ENCODE results near the gene GOLPH3. TPM values are rescaled to one million over a fixed set of nuclear protein-coding genes. Genes with fewer than 3 reads are reported as not detected.
"Not testable (repeated sequence)": the region's sequence is repeated elsewhere in the genome, so short reads cannot be mapped to it uniquely, and the experiment has no call there.

GOLPH3 gene
- total and polyA plus RNA-seq, 9 donors, result 54.2 to 88.9 (median 80.2) TPM

DNA sequence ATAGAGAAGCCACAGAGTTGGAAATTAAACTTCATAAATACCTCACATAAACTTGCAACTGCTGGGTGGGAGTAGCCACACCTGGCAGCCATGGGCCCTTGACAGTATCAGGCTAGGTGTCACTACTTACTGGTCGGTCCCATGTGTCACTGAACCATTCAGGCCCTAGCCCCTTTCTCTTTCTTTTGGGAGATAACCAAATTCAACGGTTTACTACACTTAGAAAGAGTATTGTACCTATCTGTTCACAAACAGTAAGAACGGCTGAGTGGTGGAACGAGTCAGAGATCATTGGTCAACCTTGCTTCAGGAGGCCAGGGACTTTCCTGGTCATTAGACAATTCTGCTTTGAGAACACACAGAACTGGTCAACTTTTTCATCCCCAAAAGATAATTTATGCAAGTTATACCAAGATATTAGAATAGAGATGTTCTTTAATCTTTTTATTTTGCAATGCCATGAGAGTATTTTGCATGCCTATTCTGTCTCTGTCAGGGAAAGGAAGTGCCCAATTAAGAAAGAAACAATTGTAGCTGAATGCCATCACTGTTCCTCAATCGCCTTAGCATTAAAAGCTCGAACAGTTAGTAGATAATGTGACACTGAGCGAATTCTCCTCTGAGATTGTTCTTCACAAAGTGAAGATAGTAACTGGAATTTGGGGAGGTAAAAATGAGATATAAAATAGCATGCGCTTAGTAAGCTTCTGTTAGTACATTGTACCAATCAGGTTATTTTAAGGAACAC, 50.9 kb downstream of the GOLPH3 start:
- Histone ChIP-seq H3K4me1 (ENCODE audit: insufficient read depth) (peaks cover 6% of the 10 kb centered on the region), H3K4me3 (no peak overlapping the region), H3K9me3 (no peaks in the 10 kb centered on the region), H3K27ac (no peak overlapping the region), H3K36me3 (no peaks in the 10 kb centered on the region), H3K27me3 (no peaks in the 10 kb centered on the region)
- 88 to 93% (median 92%) methylated on average over 8 of the region's 8 CpGs for WGBS, 3 donors
- intact Hi-C loops (cut with DNase I), result no loop called here
- DNase-seq, result no peak
- TF ChIP-seq EP300 (IDR thresholded peaks at IDR 0.05) (no peak), POLR2A (IDR thresholded peaks at IDR 0.05) (no peak)
- TF ChIP-seq, protein P1, sequence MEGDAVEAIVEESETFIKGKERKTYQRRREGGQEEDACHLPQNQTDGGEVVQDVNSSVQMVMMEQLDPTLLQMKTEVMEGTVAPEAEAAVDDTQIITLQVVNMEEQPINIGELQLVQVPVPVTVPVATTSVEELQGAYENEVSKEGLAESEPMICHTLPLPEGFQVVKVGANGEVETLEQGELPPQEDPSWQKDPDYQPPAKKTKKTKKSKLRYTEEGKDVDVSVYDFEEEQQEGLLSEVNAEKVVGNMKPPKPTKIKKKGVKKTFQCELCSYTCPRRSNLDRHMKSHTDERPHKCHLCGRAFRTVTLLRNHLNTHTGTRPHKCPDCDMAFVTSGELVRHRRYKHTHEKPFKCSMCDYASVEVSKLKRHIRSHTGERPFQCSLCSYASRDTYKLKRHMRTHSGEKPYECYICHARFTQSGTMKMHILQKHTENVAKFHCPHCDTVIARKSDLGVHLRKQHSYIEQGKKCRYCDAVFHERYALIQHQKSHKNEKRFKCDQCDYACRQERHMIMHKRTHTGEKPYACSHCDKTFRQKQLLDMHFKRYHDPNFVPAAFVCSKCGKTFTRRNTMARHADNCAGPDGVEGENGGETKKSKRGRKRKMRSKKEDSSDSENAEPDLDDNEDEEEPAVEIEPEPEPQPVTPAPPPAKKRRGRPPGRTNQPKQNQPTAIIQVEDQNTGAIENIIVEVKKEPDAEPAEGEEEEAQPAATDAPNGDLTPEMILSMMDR (IDR thresholded peaks at IDR 0.05), result no peak

DNA sequence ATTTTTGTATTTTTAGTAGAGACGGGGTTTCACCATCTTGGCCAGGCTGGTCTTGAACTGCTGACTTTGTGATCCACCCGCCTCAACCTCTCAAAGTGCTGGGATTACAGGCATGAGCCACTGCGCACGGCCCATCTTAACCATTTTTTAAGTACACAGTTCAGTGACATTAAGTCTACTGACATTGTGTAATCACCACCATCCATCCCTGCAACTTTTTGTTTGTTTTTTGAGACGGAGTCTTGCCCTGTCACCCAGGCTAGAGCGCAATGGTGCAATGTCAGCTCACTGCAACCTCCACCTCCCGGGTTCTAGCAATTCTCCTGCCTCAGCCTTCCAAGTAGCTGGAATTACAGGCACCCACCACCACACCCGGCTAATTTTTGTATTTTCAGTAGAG, 55.2 kb downstream of the GOLPH3 start:
- H3K27me3 ChIP-seq; H3K27ac ChIP-seq; H3K4me1 ChIP-seq (ENCODE audit: insufficient read depth); H3K36me3 ChIP-seq; H3K4me3 ChIP-seq; H3K9me3 ChIP-seq; intact Hi-C loops (cut with DNase I); DNase-seq: not testable (repeated sequence)
- 97 to 99% (median 98%) methylated on average over 8 of the region's 8 CpGs for WGBS, 3 donors

DNA sequence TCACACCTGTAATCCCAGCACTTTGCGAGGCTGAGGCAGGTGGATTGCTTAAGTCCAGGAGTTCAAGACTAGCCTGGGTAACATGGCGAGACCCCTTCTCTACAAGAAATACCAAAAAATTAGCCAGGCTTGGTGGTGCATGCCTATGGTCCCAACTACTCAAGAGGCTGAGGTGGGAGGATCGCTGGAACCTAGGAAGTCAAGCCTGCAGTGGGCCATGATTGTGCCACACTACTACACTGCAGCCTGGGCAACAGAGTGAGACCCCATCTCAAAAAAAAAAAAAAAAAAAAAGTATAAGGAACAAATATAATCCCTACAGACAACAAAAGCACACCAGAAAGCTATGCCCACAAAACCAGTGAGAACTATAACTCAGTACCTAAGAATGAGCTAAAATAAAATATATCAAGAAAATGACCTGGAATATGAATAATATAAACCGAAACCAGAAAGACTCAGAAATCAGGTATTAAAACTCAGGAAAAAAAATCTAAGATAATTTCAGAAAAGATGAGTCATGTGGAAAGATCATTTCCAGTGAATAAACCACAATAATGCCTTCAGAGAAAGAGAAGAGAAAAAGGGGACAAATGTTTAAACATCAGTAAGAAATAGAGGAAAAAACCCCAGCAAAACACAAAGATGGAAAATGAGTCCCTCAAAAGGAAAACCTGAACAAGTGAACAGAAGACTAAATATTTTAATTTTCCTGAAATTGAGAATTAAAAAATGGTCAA, 57.4 kb downstream of the GOLPH3 start:
- DNase-seq, result no peak
- Histone ChIP-seq H3K4me3 (no peak overlapping the region), H3K9me3 (no peaks in the 10 kb centered on the region), H3K4me1 (ENCODE audit: insufficient read depth) (peaks cover 4% of the 10 kb centered on the region), H3K36me3 (no peaks in the 10 kb centered on the region), H3K27ac (no peak overlapping the region), H3K27me3 (no peaks in the 10 kb centered on the region)
- WGBS, 3 donors, result 87 to 95% (median 93%) methylated on average over 4 of the region's 4 CpGs
- TF ChIP-seq POLR2A (IDR thresholded peaks at IDR 0.05) (no peak), EP300 (IDR thresholded peaks at IDR 0.05) (no peak)
- TF ChIP-seq, protein P1 (IDR thresholded peaks at IDR 0.05), result no peak
- intact Hi-C loops (cut with DNase I), result no loop called here

DNA sequence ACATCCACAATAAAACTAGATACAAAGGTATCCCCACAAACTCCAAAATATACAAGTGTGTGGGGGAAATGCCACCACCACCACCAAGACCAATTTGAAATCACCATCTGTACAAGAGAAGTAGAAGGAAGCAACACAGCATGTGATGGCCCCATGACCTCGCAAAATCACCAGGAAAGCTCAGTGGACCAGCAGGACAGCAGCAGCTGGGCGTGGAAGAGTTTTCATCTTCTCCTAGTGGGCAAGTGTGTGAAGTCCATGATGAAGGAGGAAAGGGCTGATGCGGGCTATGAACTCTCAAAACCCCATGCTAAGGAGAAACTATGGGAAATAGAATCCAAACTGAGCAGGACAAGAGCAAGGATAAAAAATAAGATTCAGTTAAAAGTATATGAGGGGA, 58.1 kb downstream of the GOLPH3 start:
- no peaks in the 10 kb centered on the region for H3K36me3 ChIP-seq
- no peak overlapping the region for H3K27ac ChIP-seq
- H3K4me3 ChIP-seq, result no peak overlapping the region
- H3K9me3 ChIP-seq, result no peaks in the 10 kb centered on the region
- intact Hi-C loops (cut with DNase I), result no loop called here
- WGBS, 3 donors, result 80 to 86% (median 84%) methylated on average over 3 of the region's 3 CpGs
- H3K27me3 ChIP-seq, result no peaks in the 10 kb centered on the region
- no peak for DNase-seq
- H3K4me1 ChIP-seq (ENCODE audit: insufficient read depth), result peaks cover 4% of the 10 kb centered on the region
- no peak for TF ChIP-seq POLR2A (IDR thresholded peaks at IDR 0.05)
- no peak for TF ChIP-seq EP300 (IDR thresholded peaks at IDR 0.05)
- TF ChIP-seq, protein P1 (IDR thresholded peaks at IDR 0.05), result no peak

Data from ovary (tissue), 9 donors.